ENCODE results near the gene ANKRA2.

- TF ChIP-seq POLR2AphosphoS5 (IDR thresholded peaks at IDR 0.05; ENCODE audit: low read depth, low read length) (no peak), REST (IDR thresholded peaks at IDR 0.05; ENCODE audit: insufficient read depth in 1 of 2, low read depth in 2 of 2, low read length in 2 of 2) (no peak)
Measured at GRCh38 chr5:73564675-73565074, 764 bp downstream of the ANKRA2 start.
